GM23338 (cell line): ENCODE measurements around the gene GAS2. TPM values are rescaled to one million over a fixed set of nuclear protein-coding genes. Genes with fewer than 3 reads are reported as not detected.

Experiments used
- ATAC-seq: fragments of 200-7000 bp; cut with Tn5 transposase; 3 replicates; pipeline ENCODE4 v1.9.1; 2020
- DNase-seq: peaks from one replicate; pipeline ENCODE4 v3.0.0-alpha.2; 2015; ENCODE audit warnings: low spot score
- H2AFZ ChIP-seq: fragments of 200-600 bp; sonication (generic); 2 replicates; pipeline ENCODE4 v1.8.0; 2016; ENCODE audit warnings: antibody characterized with exemption, mild to moderate bottlenecking, moderate library complexity
- H3F3A ChIP-seq: fragments of 200-600 bp; sonication (generic); replicated peaks from 2 replicates; pipeline ENCODE4 v1.8.0; 2017; ENCODE audit warnings: antibody characterized with exemption, mixed run types, low read depth
- H3K27ac ChIP-seq: fragments of 200-600 bp; sonication (generic); 2 replicates; pipeline ENCODE4 v1.6.1; 2016; ENCODE audit warnings: low read depth
- H3K27me3 ChIP-seq: fragments of 200-600 bp; sonication (generic); 2 replicates; pipeline ENCODE4 v1.8.0; 2016; ENCODE audit warnings: mild to moderate bottlenecking, mixed run types, moderate library complexity; ENCODE audit not compliant: insufficient read depth
- H3K36me3 ChIP-seq: fragments of 200-600 bp; sonication (generic); 2 replicates; pipeline ENCODE4 v1.8.0; 2016; ENCODE audit warnings: mild to moderate bottlenecking; ENCODE audit not compliant: insufficient read depth
- H3K4me1 ChIP-seq: fragments of 200-600 bp; sonication (generic); 2 replicates; pipeline ENCODE4 v1.8.0; 2016; ENCODE audit warnings: mild to moderate bottlenecking, moderate library complexity; ENCODE audit not compliant: insufficient read depth
- H3K4me2 ChIP-seq: fragments of 200-600 bp; sonication (generic); 2 replicates; pipeline ENCODE4 v1.7.1; 2017; ENCODE audit warnings: mixed run types
- H3K4me3 ChIP-seq: fragments of 200-600 bp; sonication (generic); 2 replicates; pipeline ENCODE4 v1.6.1; 2016; ENCODE audit warnings: mixed run types
- H3K79me2 ChIP-seq: fragments of 200-600 bp; sonication (generic); replicated peaks from 2 replicates; pipeline ENCODE4 v1.8.0; 2017; ENCODE audit warnings: mild to moderate bottlenecking; ENCODE audit not compliant: insufficient read depth
- H3K9me2 ChIP-seq: fragments of 200-600 bp; sonication (generic); 2 replicates; pipeline ENCODE4 v1.8.0; 2017; ENCODE audit not compliant: insufficient read depth
- H4K20me1 ChIP-seq: fragments of 200-600 bp; sonication (generic); replicated peaks from 2 replicates; pipeline ENCODE4 v1.8.0; 2017; ENCODE audit warnings: mild to moderate bottlenecking; ENCODE audit not compliant: insufficient read depth
- H3K27ac Mint-ChIP-seq: 2 replicates; pipeline ENCODE4 v1.8.0; 2020; ENCODE audit warnings: inconsistent platforms, mild to moderate bottlenecking, moderate library complexity, mixed read lengths
- H3K27me3 Mint-ChIP-seq: 3 replicates; pipeline ENCODE4 v1.8.0; 2022; ENCODE audit warnings: low read depth, mild to moderate bottlenecking, moderate library complexity, mixed read lengths, inconsistent platforms; ENCODE audit not compliant: insufficient read depth, poor library complexity
- H3K36me3 Mint-ChIP-seq: 3 replicates; pipeline ENCODE4 v1.8.0; 2021; ENCODE audit warnings: low read depth, mild to moderate bottlenecking, inconsistent platforms, moderate library complexity, mixed read lengths
- H3K4me1 Mint-ChIP-seq: 3 replicates; pipeline ENCODE4 v1.8.0; 2020; ENCODE audit warnings: mild to moderate bottlenecking, inconsistent platforms, mixed read lengths
- H3K4me3 Mint-ChIP-seq: 3 replicates; pipeline ENCODE4 v1.8.0; 2021; ENCODE audit warnings: moderate library complexity, mild to moderate bottlenecking, inconsistent platforms, mixed read lengths
- H3K9me3 Mint-ChIP-seq: 3 replicates; pipeline ENCODE4 v1.8.0; 2020; ENCODE audit warnings: moderate library complexity, mild to moderate bottlenecking, inconsistent platforms, mixed read lengths
- CREB1 ChIP-seq: fragments of 250-450 bp; sonication (Bioruptor Pico); IDR thresholded peaks from 2 replicates; pipeline ENCODE4 v1.5.0; 2020; ENCODE audit warnings: low read depth, mild to moderate bottlenecking, moderate library complexity
- CTCF ChIP-seq, 2 experiments: fragments of 200-600 bp in 1 of 2; sonication (generic) in 1 of 2; conservative IDR thresholded peaks; 2 replicates each; pipeline versions ENCODE4 v1.5.1 to v1.6.1; 2016 to 2017; ENCODE audit warnings: antibody characterized with exemption in 2 of 2, low read depth in 2 of 2, mild to moderate bottlenecking in 2 of 2, moderate library complexity in 1 of 2
- EZH2phosphoT487 ChIP-seq: fragments of 200-600 bp; sonication (generic); IDR thresholded peaks from one replicate; pipeline ENCODE4 v1.8.1; 2018; ENCODE audit warnings: antibody characterized with exemption; ENCODE audit not compliant: unreplicated experiment
- NANOG ChIP-seq: IDR thresholded peaks from 2 replicates; pipeline ENCODE4 v1.6.1; 2016; ENCODE audit warnings: antibody characterized with exemption, borderline replicate concordance
- POLR2AphosphoS5 ChIP-seq: IDR thresholded peaks from 2 replicates; pipeline ENCODE4 v1.6.1; 2016; ENCODE audit warnings: antibody characterized with exemption, low read depth
- REST ChIP-seq: IDR thresholded peaks from one replicate; pipeline ENCODE4 v1.6.1; 2018; ENCODE audit warnings: antibody characterized with exemption; ENCODE audit not compliant: unreplicated experiment
- STAT1 ChIP-seq: IDR thresholded peaks from one replicate; pipeline ENCODE4 v1.6.1; 2016; ENCODE audit warnings: antibody characterized with exemption; ENCODE audit not compliant: unreplicated experiment
- ZNF114 ChIP-seq: fragments of 250-450 bp; sonication (Bioruptor Pico); IDR thresholded peaks from 2 replicates; pipeline ENCODE4 v1.5.0; 2020; ENCODE audit warnings: mild to moderate bottlenecking, moderate library complexity
- polyA plus RNA-seq: library from polyadenylated mRNA; unstranded; fragments of >200 nt; fragmentation: Nextera tagmentation; extraction: Ambion mirVana; gene quantifications from 2 replicates; pipeline ENCODE4 v1.2.1, GENCODE V29; 2016
- total RNA-seq: library from RNA; depleted of rRNA; stranded (reverse); fragments of >200 nt; shearing (Covaris generic); gene quantifications from 2 replicates; pipeline ENCODE4 v1.2.3, GENCODE V29; 2014
- TF ChIP-seq, protein P1 (sequence below): fragments of 250-450 bp; sonication (Bioruptor Pico); IDR thresholded peaks from 2 replicates; pipeline ENCODE4 v1.5.0; 2020; ENCODE audit warnings: mild to moderate bottlenecking, moderate library complexity

The GAS2 gene
- total and polyA plus RNA-seq, 2 experiments from 2014 or later = 2.6 to 6.7 TPM

GRCh38 chr11:22728600-22729389, 62.4 kb downstream of the GAS2 start (continued):
- TF ChIP-seq EZH2phosphoT487 (no peak), REST (no peak), CREB1 (CRISPR knock-in tag) (no peak)

DNA sequence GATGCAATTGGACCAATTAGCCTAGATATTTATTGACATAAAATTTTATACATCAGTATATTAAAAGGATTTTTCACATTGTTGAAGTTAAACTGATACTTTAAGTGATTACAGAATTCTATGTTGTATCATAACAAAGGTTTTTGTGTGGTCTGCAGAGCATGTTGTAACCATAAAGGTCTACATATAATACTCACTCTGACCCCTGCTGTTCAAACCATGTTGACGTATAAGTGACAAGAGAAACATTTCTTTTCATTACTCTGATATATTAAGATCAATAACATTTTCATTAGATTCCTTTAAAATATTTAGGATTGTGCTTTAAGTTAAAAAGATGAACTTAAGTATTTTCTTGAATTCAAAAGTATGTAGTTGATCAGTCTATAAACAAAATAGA, 63.9 kb downstream of the GAS2 start:
- H3K4me2 ChIP-seq = no peak overlapping the region
- H3K4me3 ChIP-seq = no peak overlapping the region
- no peaks in the 10 kb centered on the region for H3K79me2 ChIP-seq
- H3K9me2 ChIP-seq = no peaks in the 10 kb centered on the region
- H3K4me1 ChIP-seq = no peaks in the 10 kb centered on the region
- H3K36me3 ChIP-seq = no peaks in the 10 kb centered on the region
- H3K4me3 Mint-ChIP-seq = no peak overlapping the region
- no peaks in the 10 kb centered on the region for H3K27me3 Mint-ChIP-seq
- no peak overlapping the region for H3K27ac Mint-ChIP-seq
- ATAC-seq (no peak), DNase-seq (no peak)
- no peaks in the 10 kb centered on the region for H3K27me3 ChIP-seq
- no peaks in the 10 kb centered on the region for H3F3A ChIP-seq
- no peaks in the 10 kb centered on the region for H4K20me1 ChIP-seq
- H3K27ac ChIP-seq = no peak overlapping the region
- no peaks in the 10 kb centered on the region for H3K4me1 Mint-ChIP-seq
- H2AFZ ChIP-seq = no peak overlapping the region
- no peaks in the 10 kb centered on the region for H3K9me3 Mint-ChIP-seq
- no peaks in the 10 kb centered on the region for H3K36me3 Mint-ChIP-seq
- TF ChIP-seq STAT1 (no peak), POLR2AphosphoS5 (no peak), CREB1 (CRISPR knock-in tag) (no peak), ZNF114 (no peak), NANOG (no peak), CTCF (conservative IDR thresholded peaks at IDR 0.05; ENCODE audit: low read depth in 2 of 2) (no peak; a peak in 2 of 4 replicates), REST (no peak)
- TF ChIP-seq, protein P1, sequence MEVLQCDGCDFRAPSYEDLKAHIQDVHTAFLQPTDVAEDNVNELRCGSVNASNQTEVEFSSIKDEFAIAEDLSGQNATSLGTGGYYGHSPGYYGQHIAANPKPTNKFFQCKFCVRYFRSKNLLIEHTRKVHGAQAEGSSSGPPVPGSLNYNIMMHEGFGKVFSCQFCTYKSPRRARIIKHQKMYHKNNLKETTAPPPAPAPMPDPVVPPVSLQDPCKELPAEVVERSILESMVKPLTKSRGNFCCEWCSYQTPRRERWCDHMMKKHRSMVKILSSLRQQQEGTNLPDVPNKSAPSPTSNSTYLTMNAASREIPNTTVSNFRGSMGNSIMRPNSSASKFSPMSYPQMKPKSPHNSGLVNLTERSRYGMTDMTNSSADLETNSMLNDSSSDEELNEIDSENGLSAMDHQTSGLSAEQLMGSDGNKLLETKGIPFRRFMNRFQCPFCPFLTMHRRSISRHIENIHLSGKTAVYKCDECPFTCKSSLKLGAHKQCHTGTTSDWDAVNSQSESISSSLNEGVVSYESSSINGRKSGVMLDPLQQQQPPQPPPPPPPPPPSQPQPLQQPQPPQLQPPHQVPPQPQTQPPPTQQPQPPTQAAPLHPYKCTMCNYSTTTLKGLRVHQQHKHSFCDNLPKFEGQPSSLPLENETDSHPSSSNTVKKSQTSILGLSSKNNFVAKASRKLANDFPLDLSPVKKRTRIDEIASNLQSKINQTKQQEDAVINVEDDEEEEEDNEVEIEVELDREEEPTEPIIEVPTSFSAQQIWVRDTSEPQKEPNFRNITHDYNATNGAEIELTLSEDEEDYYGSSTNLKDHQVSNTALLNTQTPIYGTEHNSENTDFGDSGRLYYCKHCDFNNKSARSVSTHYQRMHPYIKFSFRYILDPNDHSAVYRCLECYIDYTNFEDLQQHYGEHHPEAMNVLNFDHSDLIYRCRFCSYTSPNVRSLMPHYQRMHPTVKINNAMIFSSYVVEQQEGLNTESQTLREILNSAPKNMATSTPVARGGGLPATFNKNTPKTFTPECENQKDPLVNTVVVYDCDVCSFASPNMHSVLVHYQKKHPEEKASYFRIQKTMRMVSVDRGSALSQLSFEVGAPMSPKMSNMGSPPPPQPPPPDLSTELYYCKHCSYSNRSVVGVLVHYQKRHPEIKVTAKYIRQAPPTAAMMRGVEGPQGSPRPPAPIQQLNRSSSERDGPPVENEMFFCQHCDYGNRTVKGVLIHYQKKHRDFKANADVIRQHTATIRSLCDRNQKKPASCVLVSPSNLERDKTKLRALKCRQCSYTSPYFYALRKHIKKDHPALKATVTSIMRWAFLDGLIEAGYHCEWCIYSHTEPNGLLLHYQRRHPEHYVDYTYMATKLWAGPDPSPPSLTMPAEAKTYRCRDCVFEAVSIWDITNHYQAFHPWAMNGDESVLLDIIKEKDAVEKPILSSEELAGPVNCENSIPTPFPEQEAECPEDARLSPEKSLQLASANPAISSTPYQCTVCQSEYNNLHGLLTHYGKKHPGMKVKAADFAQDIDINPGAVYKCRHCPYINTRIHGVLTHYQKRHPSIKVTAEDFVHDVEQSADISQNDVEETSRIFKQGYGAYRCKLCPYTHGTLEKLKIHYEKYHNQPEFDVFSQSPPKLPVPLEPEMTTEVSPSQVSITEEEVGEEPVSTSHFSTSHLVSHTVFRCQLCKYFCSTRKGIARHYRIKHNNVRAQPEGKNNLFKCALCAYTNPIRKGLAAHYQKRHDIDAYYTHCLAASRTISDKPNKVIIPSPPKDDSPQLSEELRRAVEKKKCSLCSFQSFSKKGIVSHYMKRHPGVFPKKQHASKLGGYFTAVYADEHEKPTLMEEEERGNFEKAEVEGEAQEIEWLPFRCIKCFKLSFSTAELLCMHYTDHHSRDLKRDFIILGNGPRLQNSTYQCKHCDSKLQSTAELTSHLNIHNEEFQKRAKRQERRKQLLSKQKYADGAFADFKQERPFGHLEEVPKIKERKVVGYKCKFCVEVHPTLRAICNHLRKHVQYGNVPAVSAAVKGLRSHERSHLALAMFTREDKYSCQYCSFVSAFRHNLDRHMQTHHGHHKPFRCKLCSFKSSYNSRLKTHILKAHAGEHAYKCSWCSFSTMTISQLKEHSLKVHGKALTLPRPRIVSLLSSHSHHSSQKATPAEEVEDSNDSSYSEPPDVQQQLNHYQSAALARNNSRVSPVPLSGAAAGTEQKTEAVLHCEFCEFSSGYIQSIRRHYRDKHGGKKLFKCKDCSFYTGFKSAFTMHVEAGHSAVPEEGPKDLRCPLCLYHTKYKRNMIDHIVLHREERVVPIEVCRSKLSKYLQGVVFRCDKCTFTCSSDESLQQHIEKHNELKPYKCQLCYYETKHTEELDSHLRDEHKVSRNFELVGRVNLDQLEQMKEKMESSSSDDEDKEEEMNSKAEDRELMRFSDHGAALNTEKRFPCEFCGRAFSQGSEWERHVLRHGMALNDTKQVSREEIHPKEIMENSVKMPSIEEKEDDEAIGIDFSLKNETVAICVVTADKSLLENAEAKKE = no peak
